Hematopoietic multipotent progenitor cell treated with erythropoietin and hydrocortisone succinate and interleukin-3 and kit ligand, for 4 days (in vitro differentiated cells): Measurements from ENCODE around the gene INPP4B.

Experiments
- DNase-seq: peaks from one replicate; pipeline ENCODE4 v3.0.0-alpha.2; 2015

The INPP4B gene

DNA sequence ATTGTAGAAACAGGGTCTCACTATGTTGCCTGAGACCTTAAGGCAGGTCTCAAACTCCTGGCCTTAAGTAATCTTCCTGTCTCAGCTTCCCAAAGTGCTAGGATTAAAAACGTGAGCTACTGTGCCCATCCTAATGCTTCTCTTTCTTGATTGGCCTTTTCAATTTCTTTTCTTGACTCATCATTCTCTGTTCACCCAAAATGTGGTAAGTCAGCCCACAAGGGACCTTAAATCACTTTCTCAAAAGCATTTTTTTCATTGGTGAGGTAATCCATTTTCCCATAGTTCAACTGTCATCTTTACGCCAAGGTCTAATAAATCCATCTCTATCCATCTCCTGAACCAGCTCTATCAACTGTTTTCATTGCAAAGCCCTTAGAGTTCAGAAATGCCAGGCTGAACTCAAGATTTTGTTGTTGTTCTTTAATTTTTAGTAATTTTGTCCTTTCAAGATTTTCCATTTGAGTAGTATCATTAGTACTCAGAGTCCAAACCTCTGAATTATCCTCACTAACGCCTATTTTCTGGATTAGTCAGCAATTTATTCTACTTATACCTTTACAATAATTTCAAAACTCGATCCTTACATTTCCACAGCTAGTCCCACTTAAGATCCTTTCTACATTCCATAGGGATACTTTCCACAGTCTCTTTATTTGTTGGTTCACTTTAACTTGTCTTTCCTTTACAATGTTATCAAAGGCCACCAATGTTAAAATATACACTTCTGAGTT lies 681.2 kb downstream of the INPP4B start:
- DNase-seq: no peak

GRCh38 chr4:142161086-142161485 lies 685.0 kb downstream of the INPP4B start:
- DNase-seq: no peak

DNA sequence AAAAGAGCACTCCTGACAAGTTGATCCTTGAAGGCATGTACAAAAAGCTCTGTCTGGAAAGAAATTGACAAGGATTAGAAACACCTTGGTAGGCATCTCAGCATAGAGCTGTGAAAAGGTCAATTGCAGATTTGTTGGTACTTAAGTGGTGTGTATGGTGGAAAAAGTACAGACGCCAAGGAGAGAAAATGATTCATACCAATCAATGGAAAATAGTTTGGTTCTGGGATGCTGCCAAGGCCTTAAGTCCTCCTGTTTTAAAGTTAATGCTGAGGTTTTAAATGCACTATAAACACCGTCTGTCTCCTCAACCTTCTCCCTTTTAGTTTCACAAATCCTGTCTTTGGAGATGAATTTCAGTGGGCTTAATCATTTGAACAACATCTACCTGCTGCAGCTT lies 685.6 kb downstream of the INPP4B start:
- DNase-seq: no peak

DNA sequence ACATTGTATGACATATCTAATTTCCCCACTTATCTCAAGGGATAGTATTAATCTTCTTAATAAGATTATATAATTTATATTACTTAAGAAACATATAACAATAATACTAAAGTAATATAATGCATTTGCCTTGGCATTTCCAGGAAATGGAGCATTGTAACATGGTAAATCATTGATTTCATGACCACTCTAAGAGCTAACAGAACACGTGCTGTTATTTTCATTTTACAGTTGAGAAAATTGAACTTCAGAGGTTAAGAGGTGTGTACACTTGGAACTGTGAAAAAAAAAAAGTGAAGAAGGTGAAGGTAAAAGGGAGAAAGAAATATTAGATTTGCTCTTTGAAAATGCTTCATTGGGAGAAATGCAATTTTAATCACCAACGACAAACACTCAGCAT lies 687.1 kb downstream of the INPP4B start:
- no peak for DNase-seq

- DNase-seq: no peak
These were observed 689.8 kb downstream of the INPP4B start for GRCh38 chr4:142156256-142156655.

DNA sequence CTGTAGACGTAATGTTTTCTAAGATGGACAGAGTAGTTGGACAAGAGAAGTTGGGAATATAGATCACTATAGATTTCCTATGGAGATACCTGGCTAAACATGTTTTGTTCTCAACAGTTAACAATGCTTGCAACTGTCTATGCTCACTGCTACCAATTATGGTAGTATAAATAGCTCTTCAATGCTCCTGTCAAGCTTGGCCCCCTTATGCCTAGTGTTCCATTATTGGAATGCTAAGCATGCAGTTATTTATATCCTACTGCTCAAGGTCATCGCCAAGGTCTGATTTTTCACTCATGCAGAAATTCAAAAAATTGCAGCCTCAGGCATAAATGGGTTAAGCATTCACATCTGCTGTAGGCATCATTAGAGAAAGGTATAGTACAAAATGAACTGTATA lies 690.8 kb downstream of the INPP4B start:
- no peak for DNase-seq

DNA sequence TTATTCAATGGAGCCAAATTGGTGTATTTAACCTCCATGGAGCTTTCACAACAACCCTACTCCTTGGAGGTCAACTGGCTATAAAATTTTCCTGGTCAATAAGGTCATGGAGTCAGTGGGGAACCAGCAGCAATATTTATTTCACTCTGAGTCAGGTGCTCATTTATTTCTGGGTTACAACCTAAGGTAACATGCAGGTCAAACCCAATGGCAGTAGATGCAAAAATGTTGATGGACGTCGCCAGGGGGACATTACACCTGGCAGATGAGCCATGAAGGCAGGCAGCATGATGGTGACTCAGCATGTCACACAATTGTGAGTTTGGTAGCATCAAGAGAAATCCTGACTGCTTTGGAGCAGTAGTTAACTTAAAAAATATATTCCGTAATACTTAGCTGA lies 695.6 kb downstream of the INPP4B start:
- no peak for DNase-seq

DNA sequence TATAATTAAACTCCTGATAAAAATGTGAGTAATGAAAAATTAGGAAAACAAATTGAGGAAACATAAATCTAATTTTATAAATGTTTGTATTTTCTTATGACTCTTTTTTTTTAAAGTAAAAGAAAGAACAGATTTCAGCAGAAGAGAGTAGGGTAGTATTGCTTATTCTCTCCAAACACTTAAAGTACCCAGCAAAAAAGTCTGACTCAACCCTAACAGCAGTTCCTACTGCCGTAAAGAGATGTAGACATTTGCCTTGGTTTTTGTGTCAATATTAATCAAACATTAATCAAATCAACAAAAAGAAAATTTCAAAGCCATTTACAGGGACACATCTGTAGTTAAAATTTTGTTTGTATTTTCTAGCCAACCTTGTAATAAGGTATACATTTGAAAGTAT lies 701.3 kb downstream of the INPP4B start:
- no peak for DNase-seq

GRCh38 chr4:142142366-142143054 lies 703.6 kb downstream of the INPP4B start:
- peak; percentile 2 for DNase-seq

DNA sequence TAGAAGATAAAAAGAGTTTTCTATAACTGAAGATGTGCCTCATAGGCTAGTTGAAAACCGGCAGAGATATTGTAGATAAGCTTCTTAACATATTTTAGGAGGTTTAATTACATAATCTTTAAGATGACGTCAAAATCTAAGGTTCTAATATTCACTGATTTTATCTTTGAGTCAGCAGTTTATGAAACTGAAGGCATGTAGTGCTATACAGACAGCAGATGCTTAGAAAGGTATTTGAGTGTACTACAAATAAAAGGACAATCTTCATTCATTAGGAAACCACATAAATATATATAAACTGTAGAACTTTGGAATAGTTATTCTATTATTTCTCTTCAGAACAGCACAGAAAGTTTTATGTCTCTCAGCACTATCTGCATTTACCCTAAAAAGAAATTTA lies 704.9 kb downstream of the INPP4B start:
- peak; percentile 3 for DNase-seq

DNA sequence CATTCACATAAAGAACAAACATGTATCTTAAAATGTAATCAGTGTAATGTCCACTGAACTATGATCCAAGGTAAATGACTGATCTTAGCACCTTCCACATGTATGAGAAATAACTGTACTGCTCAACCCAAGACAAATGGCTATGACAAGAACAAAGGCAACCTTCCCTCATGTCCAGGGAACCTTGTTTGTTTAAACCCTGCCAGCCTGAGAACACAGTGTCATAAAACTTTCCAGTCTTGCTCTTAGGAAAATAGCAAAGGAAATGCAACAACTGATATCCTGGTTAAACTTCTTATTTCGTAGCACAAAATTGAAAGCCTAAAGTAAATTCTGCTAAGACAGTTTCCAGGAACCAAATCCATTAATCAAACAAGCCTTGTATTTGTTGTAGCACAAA lies 715.4 kb downstream of the INPP4B start:
- DNase-seq: no peak

- no peak for DNase-seq
These were observed 716.2 kb downstream of the INPP4B start for GRCh38 chr4:142129931-142130330.

DNA sequence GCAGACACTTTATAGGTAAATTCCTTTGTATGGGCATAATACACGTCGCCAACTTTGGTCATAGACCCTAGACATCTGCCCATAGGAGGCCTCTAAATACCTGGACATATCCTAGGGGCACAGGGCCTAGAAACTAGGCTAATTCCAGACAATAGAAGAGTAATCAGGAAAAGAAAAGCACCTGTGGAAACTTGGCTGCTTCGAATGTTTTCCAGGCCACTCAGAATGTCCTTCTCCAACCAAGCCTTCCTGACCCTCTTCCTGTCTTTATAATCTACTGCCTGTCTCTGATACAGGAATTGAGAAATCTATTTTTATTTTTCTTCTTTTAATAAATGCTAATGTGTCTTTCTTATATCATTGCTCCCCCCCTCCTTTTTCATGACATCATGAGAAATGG lies 716.6 kb downstream of the INPP4B start:
- no peak for DNase-seq

DNA sequence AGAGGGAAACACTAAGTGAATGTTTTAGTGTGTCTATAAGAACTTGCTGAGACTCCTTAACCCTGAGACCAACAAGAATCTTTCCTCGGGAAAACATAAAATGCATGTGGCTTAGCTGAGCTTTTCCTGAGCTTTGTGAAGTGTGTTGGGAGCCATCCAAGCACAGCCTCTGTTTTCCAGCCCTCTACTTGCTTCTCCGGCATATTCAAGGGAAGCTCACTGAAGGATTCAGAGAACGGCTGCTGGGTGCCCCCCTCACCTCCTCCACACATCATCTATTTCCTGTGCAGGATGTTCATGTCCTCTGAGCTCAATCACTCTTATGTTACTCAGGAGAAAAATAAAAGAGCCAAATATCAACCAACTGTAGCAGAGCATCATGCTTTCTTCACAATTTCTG lies 717.6 kb downstream of the INPP4B start:
- no peak for DNase-seq

- peak; percentile 86 for DNase-seq
These were observed 719.1 kb downstream of the INPP4B start for GRCh38 chr4:142126890-142127497.

DNA sequence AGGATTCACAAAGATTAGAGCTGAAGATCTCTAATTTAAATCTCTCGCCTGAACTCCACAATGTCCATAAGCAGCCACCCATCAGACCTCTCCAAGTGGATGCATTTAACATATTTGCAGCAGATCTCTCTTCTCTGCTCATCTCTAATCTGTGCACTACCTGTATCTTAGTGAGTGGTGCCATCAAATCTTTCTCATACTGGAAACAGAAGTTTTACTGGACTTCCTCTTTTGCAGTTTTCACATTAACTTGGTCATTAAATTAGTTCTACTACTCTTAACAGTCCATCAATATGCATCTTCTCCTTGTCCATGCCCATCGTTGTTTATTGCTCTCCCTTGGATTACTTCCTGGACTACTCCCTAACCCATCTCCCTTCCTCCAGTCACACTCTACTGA lies 721.2 kb downstream of the INPP4B start:
- DNase-seq: peak; percentile 15

GRCh38 chr4:142121448-142122350 lies 724.4 kb downstream of the INPP4B start:
- DNase-seq: no peak

- no peak for DNase-seq
These were observed 725.2 kb downstream of the INPP4B start for GRCh38 chr4:142120921-142121320.

DNA sequence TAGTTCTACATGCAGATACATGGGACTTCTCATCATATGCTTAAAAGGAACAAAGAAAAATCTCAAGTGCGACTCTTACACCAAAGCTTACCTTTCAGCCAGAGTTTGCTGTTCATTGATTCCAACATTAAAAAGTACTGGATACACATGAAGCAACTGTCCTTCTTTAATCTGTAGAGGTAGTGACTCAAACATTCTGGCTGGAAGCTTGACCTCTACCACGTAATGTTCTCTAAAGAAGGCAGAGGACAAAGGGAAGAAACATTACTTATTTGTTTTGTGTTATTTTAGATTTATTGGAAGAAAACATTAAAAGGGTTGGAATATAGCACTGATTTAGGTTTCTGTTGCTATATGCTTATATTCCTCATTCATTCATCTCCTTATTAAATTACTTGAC lies 733.6 kb downstream of the INPP4B start:
- no peak for DNase-seq

- no peak for DNase-seq
These were observed 736.0 kb downstream of the INPP4B start for GRCh38 chr4:142110136-142110535.

- peak; percentile 60 for DNase-seq
These were observed 742.1 kb downstream of the INPP4B start for GRCh38 chr4:142104041-142104440.

DNA sequence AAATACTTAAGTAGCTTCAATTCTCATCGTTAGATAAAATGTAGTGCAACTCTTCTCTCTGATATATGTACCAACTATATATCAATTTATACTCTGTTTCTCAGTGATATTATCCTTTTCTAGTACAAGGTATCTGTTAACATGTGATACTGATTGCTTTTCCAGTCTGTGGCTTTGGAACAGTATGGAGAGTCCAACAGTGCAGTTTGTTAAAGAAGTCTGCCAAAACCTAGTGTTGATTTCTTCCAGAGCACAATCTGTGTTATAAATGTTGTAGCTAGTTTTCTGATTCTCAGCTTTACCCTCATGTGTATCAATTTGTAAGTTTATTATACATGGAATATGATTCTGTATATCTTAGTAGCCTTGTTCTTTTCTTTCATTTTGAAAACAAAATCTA lies 744.7 kb downstream of the INPP4B start:
- DNase-seq: no peak

DNA sequence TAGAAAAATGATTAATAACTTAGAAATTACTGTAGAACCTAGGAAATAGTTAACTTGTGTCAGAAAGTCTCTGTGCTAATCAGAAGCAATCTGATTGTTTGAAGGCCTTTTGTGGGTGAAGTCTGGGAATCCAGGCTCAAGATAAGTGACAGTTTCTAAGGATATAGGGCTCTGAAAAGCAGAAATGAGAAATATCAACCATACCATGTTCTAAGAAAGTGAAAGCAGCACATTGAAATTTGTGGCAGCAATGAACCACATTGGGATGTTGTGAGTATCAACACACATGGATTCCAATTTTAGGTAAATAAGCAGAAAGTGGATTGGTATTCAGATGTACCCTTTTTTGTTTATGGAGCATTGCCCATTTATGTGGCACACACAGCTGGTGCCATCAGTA lies 745.2 kb downstream of the INPP4B start:
- peak; percentile 10 for DNase-seq
